Measurements from ENCODE around the gene ADD2. TPM values are rescaled to one million over a fixed set of nuclear protein-coding genes. Genes with fewer than 3 reads are reported as not detected.

ADD2 gene
- total RNA-seq, 1 experiment from 2014 or later = 5.6 TPM

- CTCF ChIA-PET = no interaction called here
Observed at GRCh38 chr2:70671092-70671675, 96.8 kb downstream of the ADD2 start.

GRCh38 chr2:70670626-70671025 lies 97.4 kb downstream of the ADD2 start:
- no peaks in the 10 kb centered on the region for H3K36me3 ChIP-seq (ENCODE audit: insufficient read depth, low read length, poor library complexity, severe bottlenecking)
- ChIA-PET POLR2A (ENCODE audit: low non-redundant PET) (interaction anchor here (0.6 kb wide), 1 partner anchor 244 kb away, joined by 9 read pairs; no protein-coding TSS in a partner anchor), CTCF (no interaction called here)
- no TSS peak for BruUV-seq (replicated peaks)
- intact Hi-C loops (cut with micrococcal nuclease; ENCODE audit: unreplicated experiment) = no loop called here
- DNase-seq (ENCODE audit: low spot score) = no peak
- H3K4me3 ChIP-seq (ENCODE audit: low read depth, low read length, poor library complexity, severe bottlenecking) = no peak overlapping the region
- H3K9me3 ChIP-seq (ENCODE audit: low read depth, low read length, poor library complexity, severe bottlenecking) = no peaks in the 10 kb centered on the region
- no peaks in the 10 kb centered on the region for H3K27me3 ChIP-seq (replicated peaks; ENCODE audit: insufficient read depth, low read depth, low read length, poor library complexity)
- H3K27ac ChIP-seq (ENCODE audit: low read depth, low read length, poor library complexity, severe bottlenecking) = no peak overlapping the region
- H3K4me1 ChIP-seq (ENCODE audit: insufficient read depth, low read length, poor library complexity, severe bottlenecking) = no peaks in the 10 kb centered on the region
- TF ChIP-seq CTCF (conservative IDR thresholded peaks at IDR 0.05; ENCODE audit: low read depth, low read length) (no peak), EZH2 (IDR thresholded peaks at IDR 0.05; ENCODE audit: borderline replicate concordance, low read depth, low read length, poor library complexity, severe bottlenecking) (no peak)

More at GRCh38 chr2:70671092-70671675, 96.8 kb downstream of the ADD2 start:
- no peak overlapping the region for H3K27ac ChIP-seq (ENCODE audit: low read depth, low read length, poor library complexity, severe bottlenecking)
- DNase-seq (ENCODE audit: low spot score) = no peak
- no peaks in the 10 kb centered on the region for H3K36me3 ChIP-seq (ENCODE audit: insufficient read depth, low read length, poor library complexity, severe bottlenecking)
- intact Hi-C loops (cut with micrococcal nuclease; ENCODE audit: unreplicated experiment) = no loop called here
- no TSS peak for BruUV-seq (replicated peaks)
- no peaks in the 10 kb centered on the region for H3K27me3 ChIP-seq (replicated peaks; ENCODE audit: insufficient read depth, low read depth, low read length, poor library complexity)
- H3K4me3 ChIP-seq (ENCODE audit: low read depth, low read length, poor library complexity, severe bottlenecking) = no peak overlapping the region
- no peaks in the 10 kb centered on the region for H3K9me3 ChIP-seq (ENCODE audit: low read depth, low read length, poor library complexity, severe bottlenecking)
- TF ChIP-seq CTCF (conservative IDR thresholded peaks at IDR 0.05; ENCODE audit: low read depth, low read length) (no peak), EZH2 (IDR thresholded peaks at IDR 0.05; ENCODE audit: borderline replicate concordance, low read depth, low read length, poor library complexity, severe bottlenecking) (no peak)
- no peaks in the 10 kb centered on the region for H3K4me1 ChIP-seq (ENCODE audit: insufficient read depth, low read length, poor library complexity, severe bottlenecking)
- POLR2A ChIA-PET (ENCODE audit: low non-redundant PET) = interaction anchor here (0.7 kb wide), 1 partner anchor 17 kb away, joined by 3 read pairs; no protein-coding TSS in a partner anchor

- H3K27ac ChIP-seq (ENCODE audit: low read depth, low read length, poor library complexity, severe bottlenecking) = no peak overlapping the region
- no peaks in the 10 kb centered on the region for H3K27me3 ChIP-seq (replicated peaks; ENCODE audit: insufficient read depth, low read depth, low read length, poor library complexity)
- intact Hi-C loops (cut with micrococcal nuclease; ENCODE audit: unreplicated experiment) = no loop called here
- no peaks in the 10 kb centered on the region for H3K9me3 ChIP-seq (ENCODE audit: low read depth, low read length, poor library complexity, severe bottlenecking)
- H3K4me3 ChIP-seq (ENCODE audit: low read depth, low read length, poor library complexity, severe bottlenecking) = no peak overlapping the region
- ChIA-PET CTCF (no interaction called here), POLR2A (ENCODE audit: low non-redundant PET) (interaction anchor here (0.6 kb wide), 1 partner anchor 244 kb away, joined by 9 read pairs; no protein-coding TSS in a partner anchor)
- TF ChIP-seq EZH2 (IDR thresholded peaks at IDR 0.05; ENCODE audit: borderline replicate concordance, low read depth, low read length, poor library complexity, severe bottlenecking) = no peak
- TF ChIP-seq CTCF (conservative IDR thresholded peaks at IDR 0.05; ENCODE audit: low read depth, low read length) = no peak
- no peaks in the 10 kb centered on the region for H3K4me1 ChIP-seq (ENCODE audit: insufficient read depth, low read length, poor library complexity, severe bottlenecking)
- H3K36me3 ChIP-seq (ENCODE audit: insufficient read depth, low read length, poor library complexity, severe bottlenecking) = no peaks in the 10 kb centered on the region
- no TSS peak for BruUV-seq (replicated peaks)
- no peak for DNase-seq (ENCODE audit: low spot score)
Observed at GRCh38 chr2:70670202-70670601, 97.8 kb downstream of the ADD2 start.
